ENCODE results near the gene DACH2.

The DACH2 gene

DNA sequence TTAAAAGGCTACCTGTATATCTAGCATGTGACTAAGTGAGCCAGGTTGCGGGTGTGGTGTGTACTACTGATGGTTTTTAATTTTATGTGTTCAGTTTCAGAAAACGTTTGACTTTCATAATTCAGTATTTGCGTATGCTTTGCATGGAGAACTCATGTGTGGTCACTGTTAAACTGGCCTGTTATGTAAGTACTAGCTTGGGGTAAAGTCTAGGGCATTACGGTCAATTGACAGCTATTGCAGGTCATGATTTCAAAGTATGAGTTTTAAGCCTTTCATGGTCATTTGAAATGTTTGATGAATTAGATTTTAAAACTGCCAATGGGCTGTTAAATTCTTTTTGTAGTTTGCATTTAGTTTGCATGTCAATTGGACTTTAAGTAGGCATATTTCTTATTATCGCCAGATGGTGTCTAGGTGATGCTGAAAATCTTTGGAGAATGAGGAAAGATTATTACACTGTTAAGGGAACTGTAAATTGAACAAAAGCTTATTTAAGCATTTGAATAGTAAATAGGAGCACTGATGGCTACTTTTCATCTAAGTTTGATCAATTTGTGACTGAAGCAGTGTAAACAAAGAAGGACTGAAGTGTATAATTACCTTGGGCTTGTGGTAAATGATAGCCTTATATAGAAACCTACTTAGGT lies 563.4 kb downstream of the DACH2 start:
- no peak for DNase-seq (ENCODE audit: low read depth)

DNA sequence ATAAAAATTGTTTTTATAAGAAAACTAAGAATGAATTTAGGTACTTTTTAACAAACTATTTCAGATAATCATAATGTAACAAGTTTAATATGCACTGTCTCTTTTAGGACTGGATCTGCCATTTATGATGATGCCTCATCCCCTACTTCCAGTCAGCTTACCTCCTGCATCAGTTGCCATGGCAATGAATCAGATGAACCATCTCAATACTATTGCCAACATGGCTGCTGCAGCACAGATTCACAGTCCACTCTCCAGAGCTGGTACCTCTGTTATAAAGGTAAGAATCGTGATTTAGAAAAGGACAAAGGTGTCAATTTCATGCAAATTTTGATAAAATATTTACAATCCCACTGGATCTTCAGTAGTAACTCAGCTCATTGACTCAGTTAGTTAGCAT lies 566.2 kb downstream of the DACH2 start:
- DNase-seq (ENCODE audit: low read depth): no peak

More for the DNA sequence above, 563.4 kb downstream of the DACH2 start:
- H3K4me3 ChIP-seq (ENCODE audit: low read depth, low read length): no peak overlapping the region

DNA sequence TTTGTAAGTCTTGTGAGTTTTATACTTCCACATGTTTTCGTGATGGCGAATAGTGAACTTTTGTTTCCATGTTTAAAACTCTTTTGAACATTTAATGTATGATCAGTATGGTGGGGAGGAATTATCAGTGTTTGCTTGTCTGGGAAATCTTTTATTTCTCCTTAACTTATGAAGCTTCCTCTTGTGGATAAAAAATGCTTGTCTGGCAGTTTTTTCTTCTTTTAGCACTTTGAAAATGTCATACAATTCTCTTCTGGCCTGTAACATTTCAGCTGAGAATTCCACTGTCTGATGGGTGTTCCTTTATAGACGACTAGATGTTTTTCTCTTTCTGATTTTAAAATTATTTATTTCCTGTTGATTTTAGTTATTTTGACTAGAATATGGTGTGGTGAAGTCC lies 576.0 kb downstream of the DACH2 start:
- no peak for DNase-seq (ENCODE audit: low read depth)
- no peak overlapping the region for H3K4me3 ChIP-seq (ENCODE audit: low read depth, low read length)

More for the DNA sequence above, 566.2 kb downstream of the DACH2 start:
- no peak overlapping the region for H3K4me3 ChIP-seq (ENCODE audit: low read depth, low read length)

DNA sequence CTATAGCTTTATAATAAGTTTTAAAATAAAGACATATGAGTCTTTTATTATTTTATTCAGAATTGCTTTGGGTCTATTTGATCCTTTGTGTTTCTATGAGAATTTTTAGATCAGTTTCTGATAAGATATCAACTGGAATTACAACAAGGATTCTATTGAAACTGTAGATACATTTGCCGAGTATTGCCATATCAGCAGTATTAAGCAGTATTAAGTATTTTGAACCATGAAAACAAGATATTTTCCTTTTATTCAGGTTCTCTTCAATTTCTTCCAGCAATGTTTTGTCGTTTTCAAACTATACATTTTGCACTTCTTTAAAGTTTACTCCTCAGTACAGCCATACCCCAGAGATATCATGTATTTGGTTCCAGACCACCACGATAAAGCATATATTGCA lies 598.8 kb downstream of the DACH2 start:
- no peak for DNase-seq (ENCODE audit: low read depth)
- no peak overlapping the region for H3K4me3 ChIP-seq (ENCODE audit: low read depth, low read length)

DNA sequence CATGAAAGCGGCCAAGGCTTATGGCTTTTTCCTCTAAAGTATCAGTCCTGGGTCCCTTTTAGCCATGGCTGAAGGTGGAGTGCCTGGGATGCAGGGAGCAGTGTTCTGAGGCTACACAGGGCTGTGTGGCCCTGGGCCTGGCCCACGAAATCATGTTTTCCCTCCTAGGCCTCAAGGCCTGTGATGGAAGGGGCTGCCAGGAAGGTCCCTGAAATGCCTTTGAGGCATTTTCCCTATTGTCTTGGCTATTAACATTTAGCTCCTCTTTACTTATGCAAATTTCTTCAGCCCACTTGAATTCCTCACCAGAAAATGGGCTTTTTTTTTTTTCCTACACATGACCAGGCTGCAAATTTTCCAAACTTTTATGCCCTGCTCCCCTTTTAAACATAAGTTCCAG lies 657.0 kb downstream of the DACH2 start:
- no peak for DNase-seq (ENCODE audit: low read depth)
- no peak overlapping the region for H3K4me3 ChIP-seq (ENCODE audit: low read depth, low read length)

DNA sequence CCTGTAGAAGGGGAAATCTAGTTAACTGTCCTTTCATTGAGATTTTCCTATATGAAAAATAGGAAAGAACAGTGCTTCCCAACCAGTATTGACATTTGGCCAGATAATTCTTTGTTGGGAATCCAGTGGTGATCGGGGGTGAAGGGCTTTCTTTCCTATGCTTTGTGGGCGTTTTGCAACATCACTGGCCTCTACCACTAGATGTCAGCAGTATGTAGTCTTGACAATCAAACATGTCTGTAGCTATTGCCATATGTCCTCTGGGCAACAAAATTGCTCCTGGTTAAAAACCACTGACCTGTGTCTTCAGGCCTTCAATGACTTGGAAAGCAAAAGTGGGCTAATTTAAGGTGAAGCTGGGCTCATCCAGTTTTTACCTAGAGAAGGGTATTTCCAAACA lies 658.5 kb downstream of the DACH2 start:
- DNase-seq (ENCODE audit: low read depth): no peak
- H3K4me3 ChIP-seq (ENCODE audit: low read depth, low read length): no peak overlapping the region

DNA sequence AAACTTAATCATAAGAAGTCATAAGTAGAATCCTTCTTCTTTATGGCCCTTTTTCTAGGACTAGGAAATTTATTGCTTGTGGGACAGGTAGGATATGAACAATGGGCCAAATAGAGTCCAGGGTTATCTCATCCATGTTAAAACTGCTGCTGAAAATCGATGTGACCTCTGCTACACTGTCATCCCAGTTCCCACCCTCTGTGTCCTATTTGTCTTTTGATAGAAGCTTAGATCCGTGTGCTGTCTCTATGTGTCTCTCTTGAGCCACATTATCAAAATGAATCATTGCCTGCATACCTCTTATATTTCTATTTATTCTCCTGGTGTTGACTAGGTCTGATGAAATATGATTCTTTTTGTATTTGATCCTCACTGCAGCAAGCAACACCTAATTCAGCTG lies 661.4 kb downstream of the DACH2 start:
- DNase-seq (ENCODE audit: low read depth): no peak
- no peak overlapping the region for H3K4me3 ChIP-seq (ENCODE audit: low read depth, low read length)

DNA sequence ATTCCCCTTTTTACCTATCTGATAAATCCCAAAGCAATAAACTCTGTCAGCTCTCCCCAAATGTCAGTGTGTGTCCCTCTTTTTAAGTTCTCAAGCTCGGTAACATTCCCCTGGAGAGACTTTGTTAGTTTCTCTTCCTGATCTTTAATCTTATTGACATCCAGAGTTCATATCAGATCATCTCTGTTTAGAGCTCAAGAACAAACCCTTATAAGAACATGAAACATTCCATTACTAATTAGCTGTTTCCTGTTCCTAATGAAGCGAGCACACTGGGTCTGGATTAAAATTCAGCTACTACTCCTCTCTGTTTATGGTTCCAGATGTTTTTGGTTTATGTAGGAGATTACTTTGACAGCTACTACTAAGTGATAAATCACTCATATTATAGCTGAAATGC lies 681.5 kb downstream of the DACH2 start:
- no peak overlapping the region for H3K4me3 ChIP-seq (ENCODE audit: low read depth, low read length)
- no peak for DNase-seq (ENCODE audit: low read depth)

DNA sequence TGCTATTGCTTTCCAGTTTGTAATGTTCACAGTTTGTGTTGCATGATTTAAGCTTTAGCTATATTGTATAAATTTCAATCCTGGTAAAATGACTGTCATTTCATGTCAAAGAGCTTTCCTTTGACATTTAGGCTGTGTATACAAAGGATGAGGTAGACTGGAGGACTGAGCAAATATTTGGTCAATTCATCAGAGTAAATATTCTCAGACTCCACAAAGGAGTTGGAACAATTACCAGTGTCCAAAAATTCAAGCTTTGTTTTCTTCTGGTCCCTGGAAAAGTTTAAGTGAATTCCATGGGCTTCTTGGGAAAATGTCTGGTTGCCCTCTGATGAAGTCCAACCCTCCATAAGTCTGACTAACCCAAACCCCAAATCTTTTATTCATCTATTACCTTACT lies 682.4 kb downstream of the DACH2 start:
- H3K4me3 ChIP-seq (ENCODE audit: low read depth, low read length): no peak overlapping the region
- DNase-seq (ENCODE audit: low read depth): no peak

DNA sequence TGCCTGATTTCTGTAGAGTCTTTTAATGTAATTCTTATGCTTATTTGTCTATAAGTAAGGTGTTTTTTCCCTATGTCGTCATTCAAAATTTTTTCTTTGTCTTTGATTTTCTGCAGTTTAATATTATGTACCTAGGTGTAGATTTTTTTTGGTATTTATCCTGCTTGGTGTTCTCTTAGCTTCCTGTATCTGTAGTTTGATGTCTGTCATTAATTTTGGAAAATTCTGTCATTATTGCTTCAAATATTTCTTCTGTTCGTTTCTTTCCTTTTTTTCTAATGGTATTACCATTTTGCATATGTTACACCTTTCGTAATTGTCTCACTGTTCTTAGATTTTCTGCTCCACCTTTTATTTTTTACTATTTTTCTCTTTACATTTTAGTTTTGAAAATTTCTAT lies 696.9 kb downstream of the DACH2 start:
- DNase-seq (ENCODE audit: low read depth): no peak
- H3K4me3 ChIP-seq (ENCODE audit: low read depth, low read length): no peak overlapping the region

All from skeletal muscle cell (primary cell).